ENCODE data around the gene TBK1. TPM values are rescaled to one million over a fixed set of nuclear protein-coding genes. Genes with fewer than 3 reads are reported as not detected.
A peak's percentile ranks its signal among the peaks of the same experiment; 100 is the strongest.

The TBK1 gene
- total and polyA plus RNA-seq, 9 of the 15 experiments (the other 6 are each of a cell fraction or from before 2014, with no cell fraction given) = 20.4 to 42.0 (median 27.8) TPM

DNA sequence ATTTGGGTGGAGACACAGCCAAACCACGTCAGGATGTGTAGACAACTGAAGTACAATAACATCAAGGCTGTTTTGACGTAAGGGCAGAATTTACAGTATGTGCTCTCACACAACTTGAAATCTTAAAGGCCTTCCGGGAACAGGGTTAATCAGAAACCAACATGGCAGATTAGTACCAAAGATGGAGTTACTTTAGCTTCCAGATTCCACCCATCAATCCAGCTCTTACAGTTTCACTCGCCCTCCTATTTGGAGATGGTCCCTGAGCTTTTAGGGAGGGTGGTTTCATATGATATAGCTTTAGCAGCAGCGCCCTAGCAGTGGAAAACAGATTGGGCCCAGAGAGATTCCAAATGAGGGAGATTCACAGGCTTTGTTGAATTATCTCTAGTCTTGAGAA, 49.7 kb upstream of the TBK1 start (continued):
- TF ChIP-seq, protein P1, sequence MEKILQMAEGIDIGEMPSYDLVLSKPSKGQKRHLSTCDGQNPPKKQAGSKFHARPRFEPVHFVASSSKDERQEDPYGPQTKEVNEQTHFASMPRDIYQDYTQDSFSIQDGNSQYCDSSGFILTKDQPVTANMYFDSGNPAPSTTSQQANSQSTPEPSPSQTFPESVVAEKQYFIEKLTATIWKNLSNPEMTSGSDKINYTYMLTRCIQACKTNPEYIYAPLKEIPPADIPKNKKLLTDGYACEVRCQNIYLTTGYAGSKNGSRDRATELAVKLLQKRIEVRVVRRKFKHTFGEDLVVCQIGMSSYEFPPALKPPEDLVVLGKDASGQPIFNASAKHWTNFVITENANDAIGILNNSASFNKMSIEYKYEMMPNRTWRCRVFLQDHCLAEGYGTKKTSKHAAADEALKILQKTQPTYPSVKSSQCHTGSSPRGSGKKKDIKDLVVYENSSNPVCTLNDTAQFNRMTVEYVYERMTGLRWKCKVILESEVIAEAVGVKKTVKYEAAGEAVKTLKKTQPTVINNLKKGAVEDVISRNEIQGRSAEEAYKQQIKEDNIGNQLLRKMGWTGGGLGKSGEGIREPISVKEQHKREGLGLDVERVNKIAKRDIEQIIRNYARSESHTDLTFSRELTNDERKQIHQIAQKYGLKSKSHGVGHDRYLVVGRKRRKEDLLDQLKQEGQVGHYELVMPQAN (IDR thresholded peaks at IDR 0.05; ENCODE audit: borderline replicate concordance) = no peak
- TF ChIP-seq ZNF436 (CRISPR knock-in tag; IDR thresholded peaks at IDR 0.05) = no peak
- no peak for TF ChIP-seq ARID2 (IDR thresholded peaks at IDR 0.05)
- TF ChIP-seq, protein P2, sequence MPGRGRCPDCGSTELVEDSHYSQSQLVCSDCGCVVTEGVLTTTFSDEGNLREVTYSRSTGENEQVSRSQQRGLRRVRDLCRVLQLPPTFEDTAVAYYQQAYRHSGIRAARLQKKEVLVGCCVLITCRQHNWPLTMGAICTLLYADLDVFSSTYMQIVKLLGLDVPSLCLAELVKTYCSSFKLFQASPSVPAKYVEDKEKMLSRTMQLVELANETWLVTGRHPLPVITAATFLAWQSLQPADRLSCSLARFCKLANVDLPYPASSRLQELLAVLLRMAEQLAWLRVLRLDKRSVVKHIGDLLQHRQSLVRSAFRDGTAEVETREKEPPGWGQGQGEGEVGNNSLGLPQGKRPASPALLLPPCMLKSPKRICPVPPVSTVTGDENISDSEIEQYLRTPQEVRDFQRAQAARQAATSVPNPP (IDR thresholded peaks at IDR 0.05; ENCODE audit: borderline replicate concordance, insufficient read depth, insufficient read length) = no peak
- TF ChIP-seq LCOR (CRISPR knock-in tag; IDR thresholded peaks at IDR 0.05) = no peak
- no peak for TF ChIP-seq SMC3 (conservative IDR thresholded peaks at IDR 0.05; ENCODE audit: insufficient read depth, low read depth, low read length)
- TF ChIP-seq, protein P3, sequence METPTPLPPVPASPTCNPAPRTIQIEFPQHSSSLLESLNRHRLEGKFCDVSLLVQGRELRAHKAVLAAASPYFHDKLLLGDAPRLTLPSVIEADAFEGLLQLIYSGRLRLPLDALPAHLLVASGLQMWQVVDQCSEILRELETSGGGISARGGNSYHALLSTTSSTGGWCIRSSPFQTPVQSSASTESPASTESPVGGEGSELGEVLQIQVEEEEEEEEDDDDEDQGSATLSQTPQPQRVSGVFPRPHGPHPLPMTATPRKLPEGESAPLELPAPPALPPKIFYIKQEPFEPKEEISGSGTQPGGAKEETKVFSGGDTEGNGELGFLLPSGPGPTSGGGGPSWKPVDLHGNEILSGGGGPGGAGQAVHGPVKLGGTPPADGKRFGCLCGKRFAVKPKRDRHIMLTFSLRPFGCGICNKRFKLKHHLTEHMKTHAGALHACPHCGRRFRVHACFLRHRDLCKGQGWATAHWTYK (CRISPR knock-in tag; IDR thresholded peaks at IDR 0.05) = no peak
- TF ChIP-seq PTTG1 (tag; IDR thresholded peaks at IDR 0.05; ENCODE audit: low read depth) = peak; percentile 68; the same call in 1 of the 2 replicates
- 0 out of 2 replicates have a peak, but pooled peaks have one; percentile 38 for TF ChIP-seq DIDO1 (tag; IDR thresholded peaks at IDR 0.05; ENCODE audit: low read depth)
- TF ChIP-seq DMBX1 (CRISPR knock-in tag; IDR thresholded peaks at IDR 0.05; ENCODE audit: borderline replicate concordance) = peak; percentile 90; the same call in 1 of the 2 replicates
- TF ChIP-seq MEF2D (tag; conservative IDR thresholded peaks at IDR 0.05; ENCODE audit: low read depth) = peak; percentile 68
- 0 out of 2 replicates have a peak, but pooled peaks have one; percentile 24 for TF ChIP-seq ILK (tag; IDR thresholded peaks at IDR 0.05; ENCODE audit: borderline replicate concordance, low read depth)
- peak; percentile 56; the same call in 1 of the 2 replicates for TF ChIP-seq PTRF (tag; IDR thresholded peaks at IDR 0.05)
- TF ChIP-seq IFI16 (CRISPR knock-in tag; IDR thresholded peaks at IDR 0.05) = no peak
- no peak for TF ChIP-seq ZNF830 (CRISPR knock-in tag; IDR thresholded peaks at IDR 0.05)
- peak; percentile 23; the same call in 1 of the 2 replicates for TF ChIP-seq CXXC5 (CRISPR knock-in tag; IDR thresholded peaks at IDR 0.05)
- TF ChIP-seq GTF2E2 (tag; IDR thresholded peaks at IDR 0.05) = no peak
- TF ChIP-seq, protein P4, sequence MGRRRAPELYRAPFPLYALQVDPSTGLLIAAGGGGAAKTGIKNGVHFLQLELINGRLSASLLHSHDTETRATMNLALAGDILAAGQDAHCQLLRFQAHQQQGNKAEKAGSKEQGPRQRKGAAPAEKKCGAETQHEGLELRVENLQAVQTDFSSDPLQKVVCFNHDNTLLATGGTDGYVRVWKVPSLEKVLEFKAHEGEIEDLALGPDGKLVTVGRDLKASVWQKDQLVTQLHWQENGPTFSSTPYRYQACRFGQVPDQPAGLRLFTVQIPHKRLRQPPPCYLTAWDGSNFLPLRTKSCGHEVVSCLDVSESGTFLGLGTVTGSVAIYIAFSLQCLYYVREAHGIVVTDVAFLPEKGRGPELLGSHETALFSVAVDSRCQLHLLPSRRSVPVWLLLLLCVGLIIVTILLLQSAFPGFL (CRISPR knock-in tag; IDR thresholded peaks at IDR 0.05) = no peak
- no peak for TF ChIP-seq MAFG (tag; conservative IDR thresholded peaks at IDR 0.05)
- TF ChIP-seq, protein P5, sequence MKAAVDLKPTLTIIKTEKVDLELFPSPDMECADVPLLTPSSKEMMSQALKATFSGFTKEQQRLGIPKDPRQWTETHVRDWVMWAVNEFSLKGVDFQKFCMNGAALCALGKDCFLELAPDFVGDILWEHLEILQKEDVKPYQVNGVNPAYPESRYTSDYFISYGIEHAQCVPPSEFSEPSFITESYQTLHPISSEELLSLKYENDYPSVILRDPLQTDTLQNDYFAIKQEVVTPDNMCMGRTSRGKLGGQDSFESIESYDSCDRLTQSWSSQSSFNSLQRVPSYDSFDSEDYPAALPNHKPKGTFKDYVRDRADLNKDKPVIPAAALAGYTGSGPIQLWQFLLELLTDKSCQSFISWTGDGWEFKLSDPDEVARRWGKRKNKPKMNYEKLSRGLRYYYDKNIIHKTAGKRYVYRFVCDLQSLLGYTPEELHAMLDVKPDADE (conservative IDR thresholded peaks at IDR 0.05; ENCODE audit: control insufficient read depth, low read depth, low read length) = no peak
- no peak for TF ChIP-seq FOXJ2 (tag; IDR thresholded peaks at IDR 0.05)
- peak; percentile 69; the same call in 1 of the 2 replicates for TF ChIP-seq ZNF583 (CRISPR knock-in tag; IDR thresholded peaks at IDR 0.05)
- peak; percentile 65; the same call in 1 of the 2 replicates for TF ChIP-seq DDX20 (tag; IDR thresholded peaks at IDR 0.05; ENCODE audit: low read depth)
